HepG2 (cell line): Measurements from ENCODE around the gene HPDL. TPM values are rescaled to one million over a fixed set of nuclear protein-coding genes. Genes with fewer than 3 reads are reported as not detected.

Experiments
- ATAC-seq: fragments of 200-7000 bp; cut with Tn5 transposase; 3 replicates; pipeline ENCODE4 v1.9.1; 2020; ENCODE audit warnings: mild to moderate bottlenecking, moderate library complexity
- BruUV-seq: library from RNA; stranded (reverse); fragments of 400-500 nt; replicated peaks from 2 replicates; lab custom pipeline; 2021; lab: Mats Ljungman, UMichigan
- CTCF ChIA-PET: fragments of 300-600 bp; formaldehyde crosslinking; extraction: SDS; loops from one replicate; lab custom pipeline; 2021; ENCODE audit warnings: low total read pairs, inconsistent platforms, low intra/inter-chr PET ratio; lab: Yijun Ruan, JAX
- POLR2A ChIA-PET: fragments of 350-600 bp; sonication (Branson Sonifier 250); formaldehyde crosslinking; loops from one replicate; lab custom pipeline; 2020; ENCODE audit warnings: antibody characterized with exemption, inconsistent platforms; lab: Yijun Ruan, JAX
- DNase-seq: peaks from one replicate; pipeline ENCODE4 v3.0.0-alpha.2; 2015; ENCODE audit warnings: low spot score
- FAIRE-seq: peaks from 3 replicates; lab custom pipeline; 2011; peaks lifted over from hg19 to GRCh38; lab: Jason Lieb, UNC
- H2AFZ ChIP-seq: one replicate; pipeline ENCODE4 v1.6.1; 2011; ENCODE audit warnings: low read length, inconsistent platforms
- H3K27ac ChIP-seq: fragments of 300-600 bp; 3 replicates; pipeline ENCODE4 v1.8.0; 2011; ENCODE audit warnings: mixed run types, mild to moderate bottlenecking, mixed read lengths, low read length, inconsistent platforms; ENCODE audit not compliant: insufficient read depth; ENCODE audit errors: extremely low read length
- H3K27me3 ChIP-seq, 2 experiments: fragments of 200-600 bp in 1 of 2; 2 replicates in 1 of 2; 3 replicates in 1 of 2; pipeline versions ENCODE4 v1.6.0 to v1.8.0; 2011; ENCODE audit warnings: low read length in 2 of 2, mild to moderate bottlenecking in 2 of 2, moderate library complexity in 2 of 2, inconsistent platforms in 1 of 2; ENCODE audit not compliant: insufficient read depth in 2 of 2, control insufficient read depth in 1 of 2
- H3K36me3 ChIP-seq, 2 experiments: fragments of 200-600 bp in 1 of 2; replicated peaks in 1 of 2; 2 replicates in 1 of 2; 3 replicates in 1 of 2; pipeline versions ENCODE4 v1.5.1 to v1.8.0; 2011; ENCODE audit warnings: low read length in 2 of 2, inconsistent platforms in 1 of 2; ENCODE audit not compliant: insufficient read depth in 2 of 2, control insufficient read depth in 1 of 2
- H3K4me1 ChIP-seq: 2 replicates; pipeline ENCODE4 v1.5.1; 2012; ENCODE audit warnings: low read length, inconsistent platforms; ENCODE audit not compliant: insufficient read depth
- H3K4me2 ChIP-seq: 2 replicates; pipeline ENCODE4 v1.6.0; 2011; ENCODE audit warnings: low read depth, low read length, inconsistent platforms
- H3K4me3 ChIP-seq, 3 experiments: fragments of 200-600 bp in 1 of 3; sonication (generic), shearing (Covaris generic) in 1 of 3; replicated peaks in 1 of 3; 2 replicates each; pipeline ENCODE4 v1.5.1; 2011 to 2016; ENCODE audit warnings: low read length in 3 of 3, inconsistent platforms in 2 of 3, low read depth in 2 of 3, mild to moderate bottlenecking in 2 of 3, control low read depth in 1 of 3, mixed read lengths in 1 of 3; ENCODE audit not compliant: insufficient read depth in 1 of 3
- H3K79me2 ChIP-seq: one replicate; pipeline ENCODE4 v1.6.1; 2011; ENCODE audit warnings: low read length, inconsistent platforms; ENCODE audit not compliant: insufficient read depth
- H3K9ac ChIP-seq: 2 replicates; pipeline ENCODE4 v1.6.0; 2011; ENCODE audit warnings: mild to moderate bottlenecking, low read depth, low read length, inconsistent platforms; ENCODE audit not compliant: insufficient read depth
- H3K9me3 ChIP-seq: 2 replicates; pipeline ENCODE4 v1.5.1; 2012; ENCODE audit warnings: mild to moderate bottlenecking, low read length
- H4K20me1 ChIP-seq: 2 replicates; pipeline ENCODE4 v1.6.0; 2011; ENCODE audit warnings: inconsistent platforms, mild to moderate bottlenecking, low read length, moderate library complexity; ENCODE audit not compliant: insufficient read depth
- BRCA1 ChIP-seq: sonication (generic); formaldehyde crosslinking; IDR thresholded peaks from 2 replicates; pipeline ENCODE4 v1.4.0; 2020; ENCODE audit warnings: missing genetic modification reagents
- E2F5 ChIP-seq: sonication (generic); formaldehyde crosslinking; conservative IDR thresholded peaks from 2 replicates; pipeline ENCODE4 v1.4.0; 2020; ENCODE audit warnings: missing genetic modification reagents
- HDAC2 ChIP-seq: sonication (generic); formaldehyde crosslinking; IDR thresholded peaks from 2 replicates; pipeline ENCODE4 v1.4.0; 2020; ENCODE audit warnings: missing genetic modification reagents
- HNRNPH1 ChIP-seq: fragments of 200-400 bp; formaldehyde crosslinking; optimal IDR thresholded peaks from 2 replicates; pipeline ENCODE3; 2017; ENCODE audit warnings: mild to moderate bottlenecking, low read depth, low read length
- MTERF4 ChIP-seq: sonication (generic); formaldehyde crosslinking; IDR thresholded peaks from 2 replicates; pipeline ENCODE4 v1.8.0; 2023; ENCODE audit warnings: mild to moderate bottlenecking, missing genetic modification reagents
- SKIL ChIP-seq: sonication (generic); formaldehyde crosslinking; IDR thresholded peaks from 2 replicates; pipeline ENCODE4 v1.8.0; 2022; ENCODE audit warnings: missing genetic modification reagents, mild to moderate bottlenecking, moderate library complexity, borderline replicate concordance
- SNRNP70 ChIP-seq: fragments of 200-400 bp; formaldehyde crosslinking; IDR thresholded peaks from 2 replicates; pipeline ENCODE4 v1.6.1; 2017; ENCODE audit warnings: mild to moderate bottlenecking, low read depth, low read length, moderate library complexity
- TFDP1 ChIP-seq: IDR thresholded peaks from 2 replicates; pipeline ENCODE4 v1.6.1; 2016; ENCODE audit warnings: missing compliant biosample characterization, missing genetic modification reagents, borderline replicate concordance
- TOE1 ChIP-seq: sonication (generic); formaldehyde crosslinking; IDR thresholded peaks from 2 replicates; pipeline ENCODE4 v1.4.0; 2020; ENCODE audit warnings: mild to moderate bottlenecking, missing genetic modification reagents
- TOPORS ChIP-seq: sonication (generic); formaldehyde crosslinking; IDR thresholded peaks from 2 replicates; pipeline ENCODE4 v1.8.0; 2023; ENCODE audit warnings: mild to moderate bottlenecking, missing genetic modification reagents
- ZBTB7A ChIP-seq: sonication (generic); formaldehyde crosslinking; IDR thresholded peaks from 2 replicates; pipeline ENCODE4 v1.8.0; 2022; ENCODE audit warnings: mild to moderate bottlenecking, missing genetic modification reagents
- ZNF512B ChIP-seq: sonication (generic); formaldehyde crosslinking; IDR thresholded peaks from 2 replicates; pipeline ENCODE4 v1.5.1; 2020; ENCODE audit warnings: missing genetic modification reagents, mild to moderate bottlenecking, borderline replicate concordance
- ZNF777 ChIP-seq: sonication (generic); formaldehyde crosslinking; IDR thresholded peaks from 2 replicates; pipeline ENCODE4 v1.4.0; 2020; ENCODE audit warnings: missing genetic modification reagents
- ZNF782 ChIP-seq: sonication (generic); formaldehyde crosslinking; IDR thresholded peaks from 2 replicates; pipeline ENCODE4 v1.4.0; 2020; ENCODE audit warnings: missing genetic modification reagents, mild to moderate bottlenecking, borderline replicate concordance
- ZSCAN12 ChIP-seq: sonication (generic); formaldehyde crosslinking; IDR thresholded peaks from 2 replicates; pipeline ENCODE4 v1.9.0; 2021; ENCODE audit warnings: mild to moderate bottlenecking, missing genetic modification reagents
- WGBS: methylation state at CpG from one replicate; pipeline ENCODE4 v1.1.6; 2017; ENCODE audit warnings: low lambda C conversion rate; 5-methylcytosine and 5-hydroxymethylcytosine counted together
- in situ Hi-C: cut with HindIII; loops from 2 replicates; pipeline ENCODE4 v1.10.0; 2017; ENCODE audit warnings: low pct_unique_long_range_greater_than_20kb; ENCODE audit not compliant: extremely low pct_ligation_motif_present
- intact Hi-C: fragments of 100-400 bp; cut with micrococcal nuclease; formaldehyde crosslinking; loops from one replicate; pipeline ENCODE4 v1.10.0; 2022; ENCODE audit not compliant: unreplicated experiment
- polyA plus RNA-seq, 8 experiments: library from polyadenylated mRNA; depleted of rRNA in 3 of 8; stranded (reverse) in 7 of 8; unstranded in 1 of 8; fragments of >200 nt; fragmentation: Illumina TruSeq in 4 of 8; extraction: Trizol in 4 of 8; gene quantifications; 2 replicates each; pipeline versions ENCODE4 v1.2.1 to v1.2.3, GENCODE V29; 2011 to 2016; ENCODE audit warnings: low read depth in 4 of 8, missing spikeins in 1 of 8, mixed read lengths in 1 of 8; ENCODE audit not compliant: insufficient read depth in 1 of 8
- total RNA-seq, 5 experiments: library from RNA; depleted of rRNA; stranded (reverse); fragments of >200 nt; fragmentation: Illumina TruSeq; extraction: Trizol; gene quantifications; 2 replicates each; pipeline ENCODE4 v1.2.3, GENCODE V29; 2016; ENCODE audit warnings: low read depth in 1 of 5

The HPDL gene
- total and polyA plus RNA-seq, 2 of the 13 experiments (the other 11 are each of a cell fraction or from before 2014, with no cell fraction given): not detected

GRCh38 chr1:45353685-45354084 lies 27.0 kb downstream of the HPDL start:
- Histone ChIP-seq H2AFZ (no peak overlapping the region), H3K27me3 (no peaks in the 10 kb centered on the region), H3K4me3 (no peak overlapping the region), H3K79me2 (no peaks in the 10 kb centered on the region), H3K36me3 (no peaks in the 10 kb centered on the region), H3K4me2 (no peak overlapping the region), H3K27ac (no peak overlapping the region), H4K20me1 (no peaks in the 10 kb centered on the region), H3K9ac (no peak overlapping the region), H3K9me3 (no peaks in the 10 kb centered on the region), H3K4me1 (peaks cover 32% of the 10 kb centered on the region)
- TF ChIP-seq E2F5 (no peak), ZNF777 (CRISPR knock-in tag) (no peak), SNRNP70 (no peak), BRCA1 (CRISPR knock-in tag) (no peak), SKIL (CRISPR knock-in tag) (no peak), TFDP1 (CRISPR knock-in tag) (no peak), ZSCAN12 (CRISPR knock-in tag) (no peak), HDAC2 (CRISPR knock-in tag) (no peak), TOPORS (CRISPR knock-in tag) (no peak), ZNF512B (CRISPR knock-in tag) (no peak), TOE1 (CRISPR knock-in tag) (no peak), MTERF4 (CRISPR knock-in tag) (no peak), ZNF782 (CRISPR knock-in tag) (no peak), HNRNPH1 (no peak), ZBTB7A (CRISPR knock-in tag) (no peak)
- no TSS peak for BruUV-seq
- ChIA-PET CTCF (no interaction called here), POLR2A (interaction anchor here (1.3 kb wide), 1 partner anchor 168 kb away, joined by 3 read pairs; the partner anchor contains the start of gene PRDX1)
- intact Hi-C loops: no loop called here
- DNase-seq: no peak
- no peak for ATAC-seq
- FAIRE-seq: no peak
- in situ Hi-C loops: loop anchor here (25.0 kb wide), 1 partner anchor 234 kb away; the partner anchor contains the start of gene NASP
- 94% methylated on average over 2 of the region's 2 CpGs for WGBS
